ENCODE measurements around the gene CLDN9. TPM values are rescaled to one million over a fixed set of nuclear protein-coding genes. Genes with fewer than 3 reads are reported as not detected.

The CLDN9 gene
- total RNA-seq, 1 donor from 2014 or later: under 0.01 TPM

DNA sequence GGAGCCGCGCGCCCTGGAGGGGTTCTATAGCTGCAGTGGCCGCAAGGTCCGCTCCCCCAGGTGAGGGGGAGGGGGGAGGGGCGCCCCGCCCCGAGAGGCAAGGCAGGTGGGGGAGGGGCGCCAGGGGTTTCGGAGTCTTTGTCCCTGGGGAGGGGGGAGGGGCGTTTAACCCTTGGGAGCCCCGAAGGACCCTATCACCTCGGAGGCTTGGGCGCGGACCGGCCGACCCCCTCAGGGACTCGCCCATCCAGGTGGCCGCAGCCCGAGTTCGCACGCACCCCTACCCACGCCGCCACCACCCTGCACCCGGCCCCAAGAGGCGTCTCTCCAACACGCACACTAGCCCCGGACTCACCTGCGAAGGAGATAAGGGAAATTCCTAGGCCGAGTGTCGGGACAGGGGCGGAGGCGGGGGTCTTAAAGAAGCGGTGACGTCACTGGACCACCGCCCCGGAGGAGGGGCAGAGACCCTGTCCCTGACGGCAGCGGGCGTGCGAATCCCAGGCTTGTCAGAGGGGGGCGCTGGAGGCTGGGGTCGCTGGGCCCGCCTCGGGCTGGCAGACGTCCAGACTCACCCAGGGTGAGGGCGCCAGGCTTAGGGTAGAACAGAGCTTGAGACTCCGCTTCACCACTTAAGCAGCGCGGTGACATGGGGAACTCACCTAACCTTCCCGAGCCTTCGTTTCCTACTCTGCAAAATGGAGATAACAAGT lies 5.2 kb downstream of the CLDN9 start, which contains the start of gene CLDN6:
Gene CLDN6, minus strand, starts transcription at position 390 of the 713 bp plus-strand sequence. CDS start 2,162 bp downstream, outside the sequence.
- no peak for DNase-seq (ENCODE audit: low read depth)

DNA sequence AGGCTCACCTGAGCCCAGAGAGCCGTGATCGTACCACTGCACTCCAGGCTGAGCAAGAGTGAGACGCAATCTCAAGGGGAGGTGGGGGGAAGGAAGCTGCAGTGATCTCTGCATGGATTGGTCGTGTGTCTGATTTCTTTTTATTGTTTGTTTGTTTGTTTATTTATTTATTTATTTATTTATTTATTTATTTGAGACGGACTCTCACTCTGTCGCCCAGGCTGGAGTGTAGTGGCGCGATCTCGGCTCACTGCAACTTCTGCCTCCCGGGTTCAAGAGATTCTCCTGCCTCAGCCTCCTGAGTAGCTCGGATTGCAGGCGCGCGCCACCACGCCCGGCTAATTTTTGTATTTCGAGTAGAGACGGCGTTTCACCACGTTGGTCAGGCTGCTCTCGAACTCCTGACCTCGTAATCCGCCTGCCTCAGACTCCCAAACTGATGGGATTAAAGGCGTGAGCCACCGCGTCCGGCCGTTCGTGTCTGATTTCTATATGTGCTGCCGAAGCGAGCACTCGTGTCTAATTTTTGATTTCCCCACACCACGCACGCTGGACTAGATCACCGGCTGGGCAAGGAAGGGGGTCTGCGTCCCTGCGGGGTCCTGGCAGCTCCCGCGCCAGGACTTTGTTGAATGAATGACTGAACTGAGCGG lies 7.0 kb downstream of the CLDN9 start:
- FAIRE-seq: no peak

More for the DNA sequence above, 5.2 kb downstream of the CLDN9 start, which contains the start of gene CLDN6:
- Histone ChIP-seq H3K27me3 (ENCODE audit: control insufficient read depth, insufficient read depth, low read length) (peaks cover 2% of the 10 kb centered on the region), H3K36me3 (ENCODE audit: control insufficient read depth, insufficient read depth, low read length) (peaks cover 10% of the 10 kb centered on the region), H3K4me3 (ENCODE audit: low read depth, low read length) (no peak within 1 kb of the TSS)
- no peak for FAIRE-seq
- TF ChIP-seq, protein P1, sequence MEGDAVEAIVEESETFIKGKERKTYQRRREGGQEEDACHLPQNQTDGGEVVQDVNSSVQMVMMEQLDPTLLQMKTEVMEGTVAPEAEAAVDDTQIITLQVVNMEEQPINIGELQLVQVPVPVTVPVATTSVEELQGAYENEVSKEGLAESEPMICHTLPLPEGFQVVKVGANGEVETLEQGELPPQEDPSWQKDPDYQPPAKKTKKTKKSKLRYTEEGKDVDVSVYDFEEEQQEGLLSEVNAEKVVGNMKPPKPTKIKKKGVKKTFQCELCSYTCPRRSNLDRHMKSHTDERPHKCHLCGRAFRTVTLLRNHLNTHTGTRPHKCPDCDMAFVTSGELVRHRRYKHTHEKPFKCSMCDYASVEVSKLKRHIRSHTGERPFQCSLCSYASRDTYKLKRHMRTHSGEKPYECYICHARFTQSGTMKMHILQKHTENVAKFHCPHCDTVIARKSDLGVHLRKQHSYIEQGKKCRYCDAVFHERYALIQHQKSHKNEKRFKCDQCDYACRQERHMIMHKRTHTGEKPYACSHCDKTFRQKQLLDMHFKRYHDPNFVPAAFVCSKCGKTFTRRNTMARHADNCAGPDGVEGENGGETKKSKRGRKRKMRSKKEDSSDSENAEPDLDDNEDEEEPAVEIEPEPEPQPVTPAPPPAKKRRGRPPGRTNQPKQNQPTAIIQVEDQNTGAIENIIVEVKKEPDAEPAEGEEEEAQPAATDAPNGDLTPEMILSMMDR (IDR thresholded peaks at IDR 0.05; ENCODE audit: insufficient read depth, low read length, severe bottlenecking): peak; percentile 23

DNA sequence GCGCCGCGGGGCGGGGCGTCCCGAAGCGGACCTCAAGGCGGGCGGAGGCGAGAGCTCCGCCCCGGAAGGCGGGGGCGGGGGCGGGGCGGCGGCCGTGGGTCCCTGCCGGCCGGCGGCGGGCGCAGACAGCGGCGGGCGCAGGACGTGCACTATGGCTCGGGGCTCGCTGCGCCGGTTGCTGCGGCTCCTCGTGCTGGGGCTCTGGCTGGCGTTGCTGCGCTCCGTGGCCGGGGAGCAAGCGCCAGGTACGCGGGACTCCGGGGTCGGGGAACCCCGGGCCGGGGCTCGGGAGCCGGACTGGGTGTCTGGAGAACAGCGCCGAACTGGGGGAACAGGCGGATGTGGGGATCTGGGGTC lies 7.5 kb downstream of the CLDN9 start, which contains the start of gene TNFRSF12A:
Gene TNFRSF12A, plus strand, starts transcription at position 122 of the 357 bp plus-strand sequence. Its CDS starts 30 bp downstream, at position 152.
- TF ChIP-seq, protein P1 (IDR thresholded peaks at IDR 0.05; ENCODE audit: insufficient read depth, low read length, severe bottlenecking): peak; percentile 8
- DNase-seq (ENCODE audit: low read depth): peak; percentile 56
- FAIRE-seq: no peak
- Histone ChIP-seq H3K4me3 (ENCODE audit: low read depth, low read length) (peak within 1 kb of the TSS; percentile 97), H3K36me3 (ENCODE audit: control insufficient read depth, insufficient read depth, low read length) (peaks cover 10% of the 10 kb centered on the region), H3K27me3 (ENCODE audit: control insufficient read depth, insufficient read depth, low read length) (no peaks in the 10 kb centered on the region)

More for the DNA sequence above, 7.0 kb downstream of the CLDN9 start:
- TF ChIP-seq, protein P1 (IDR thresholded peaks at IDR 0.05; ENCODE audit: insufficient read depth, low read length, severe bottlenecking): no peak
- peak overlapping the region; percentile 97 for H3K4me3 ChIP-seq (ENCODE audit: low read depth, low read length)
- H3K36me3 ChIP-seq (ENCODE audit: control insufficient read depth, insufficient read depth, low read length): peaks cover 10% of the 10 kb centered on the region
- H3K27me3 ChIP-seq (ENCODE audit: control insufficient read depth, insufficient read depth, low read length): no peaks in the 10 kb centered on the region
- DNase-seq (ENCODE audit: low read depth): no peak

DNA sequence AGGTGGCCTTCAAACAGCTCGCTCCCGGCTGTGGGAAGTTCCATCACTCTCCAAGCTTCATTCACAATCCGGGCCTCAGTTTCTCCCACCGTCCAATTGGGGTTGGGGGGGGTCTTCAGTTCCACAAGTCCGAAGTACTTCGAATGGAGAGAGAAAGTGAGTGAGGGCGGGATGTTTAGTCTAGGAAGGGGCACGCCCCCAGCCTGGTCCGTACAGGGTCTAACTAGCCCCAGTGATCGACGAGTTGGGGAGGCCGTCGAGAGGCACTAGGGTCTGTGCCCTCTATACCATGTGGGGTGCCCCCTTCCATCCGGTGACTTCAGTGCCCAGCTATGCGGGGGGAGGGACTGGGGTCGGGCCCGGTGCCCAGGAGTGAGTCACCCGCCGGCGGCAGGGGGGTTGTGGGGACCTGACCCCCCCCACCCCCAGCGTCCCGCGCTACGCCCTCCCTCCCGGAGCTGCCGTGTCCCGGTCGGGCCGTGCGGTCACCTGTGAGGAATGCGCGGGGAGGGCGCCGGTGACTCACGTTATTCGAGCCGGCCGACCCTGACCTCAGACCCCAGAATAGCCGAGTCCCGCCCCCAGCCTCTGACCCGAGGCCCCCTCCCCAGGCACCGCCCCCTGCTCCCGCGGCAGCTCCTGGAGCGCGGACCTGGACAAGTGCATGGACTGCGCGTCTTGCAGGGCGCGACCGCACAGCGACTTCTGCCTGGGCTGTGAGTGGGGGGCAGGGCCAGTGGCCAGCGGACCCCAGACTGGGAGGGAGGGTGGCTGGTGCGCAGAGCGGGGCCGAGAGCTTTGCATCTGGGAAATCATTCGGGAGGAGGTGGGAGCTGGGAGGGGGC lies 8.1 kb downstream of the CLDN9 start:
- no peaks in the 10 kb centered on the region for H3K27me3 ChIP-seq (ENCODE audit: control insufficient read depth, insufficient read depth, low read length)
- TF ChIP-seq, protein P1 (IDR thresholded peaks at IDR 0.05; ENCODE audit: insufficient read depth, low read length, severe bottlenecking): no peak
- peaks cover 15% of the 10 kb centered on the region for H3K36me3 ChIP-seq (ENCODE audit: control insufficient read depth, insufficient read depth, low read length)
- peak overlapping the region; percentile 97 for H3K4me3 ChIP-seq (ENCODE audit: low read depth, low read length)
- FAIRE-seq: no peak
- DNase-seq (ENCODE audit: low read depth): peak; percentile 72

DNA sequence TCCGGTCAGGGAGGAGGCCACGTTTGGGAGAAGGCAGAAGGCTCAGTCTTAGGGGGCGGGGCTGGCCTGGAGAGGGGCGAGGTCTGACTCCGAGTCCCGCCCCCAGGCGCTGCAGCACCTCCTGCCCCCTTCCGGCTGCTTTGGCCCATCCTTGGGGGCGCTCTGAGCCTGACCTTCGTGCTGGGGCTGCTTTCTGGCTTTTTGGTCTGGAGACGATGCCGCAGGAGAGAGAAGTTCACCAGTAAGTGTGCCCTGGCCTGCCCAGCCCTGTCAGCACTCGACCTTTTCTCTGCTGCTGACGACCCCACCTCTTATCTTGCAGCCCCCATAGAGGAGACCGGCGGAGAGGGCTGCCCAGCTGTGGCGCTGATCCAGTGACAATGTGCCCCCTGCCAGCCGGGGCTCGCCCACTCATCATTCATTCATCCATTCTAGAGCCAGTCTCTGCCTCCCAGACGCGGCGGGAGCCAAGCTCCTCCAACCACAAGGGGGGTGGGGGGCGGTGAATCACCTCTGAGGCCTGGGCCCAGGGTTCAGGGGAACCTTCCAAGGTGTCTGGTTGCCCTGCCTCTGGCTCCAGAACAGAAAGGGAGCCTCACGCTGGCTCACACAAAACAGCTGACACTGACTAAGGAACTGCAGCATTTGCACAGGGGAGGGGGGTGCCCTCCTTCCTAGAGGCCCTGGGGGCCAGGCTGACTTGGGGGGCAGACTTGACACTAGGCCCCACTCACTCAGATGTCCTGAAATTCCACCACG lies 8.9 kb downstream of the CLDN9 start:
- Histone ChIP-seq H3K27me3 (ENCODE audit: control insufficient read depth, insufficient read depth, low read length) (no peaks in the 10 kb centered on the region), H3K4me3 (ENCODE audit: low read depth, low read length) (peak overlapping the region; percentile 97), H3K36me3 (ENCODE audit: control insufficient read depth, insufficient read depth, low read length) (peaks cover 20% of the 10 kb centered on the region)
- TF ChIP-seq, protein P1 (IDR thresholded peaks at IDR 0.05; ENCODE audit: insufficient read depth, low read length, severe bottlenecking): peak; percentile 48
- DNase-seq (ENCODE audit: low read depth): peak; percentile 91
- no peak for FAIRE-seq
